Gastroesophageal sphincter (tissue), 3 donors: ENCODE data around the gene ADAM12.

Experiments used
- EP300 ChIP-seq: sonication (generic); formaldehyde crosslinking; IDR thresholded peaks from one replicate; pipeline ENCODE4 v1.6.1; 2017; ENCODE audit warnings: antibody characterized with exemption, mild to moderate bottlenecking
- POLR2A ChIP-seq, 2 donors: fragments of 450-650 bp; IDR thresholded peaks; one replicate each; pipeline ENCODE4 v1.6.1; 2017; ENCODE audit warnings: antibody characterized with exemption in 2 of 2, mild to moderate bottlenecking in 2 of 2, moderate library complexity in 1 of 2
- TF ChIP-seq, protein P1 (sequence below), 4 experiments: fragments of 200-600 bp in 2 of 4; fragments of 450-650 bp in 2 of 4; sonication (generic) in 1 of 4; IDR thresholded peaks; one replicate each; pipeline ENCODE4 v1.5.1; 2017 to 2019; ENCODE audit warnings: antibody characterized with exemption in 4 of 4, mild to moderate bottlenecking in 2 of 4, moderate library complexity in 2 of 4

DNA sequence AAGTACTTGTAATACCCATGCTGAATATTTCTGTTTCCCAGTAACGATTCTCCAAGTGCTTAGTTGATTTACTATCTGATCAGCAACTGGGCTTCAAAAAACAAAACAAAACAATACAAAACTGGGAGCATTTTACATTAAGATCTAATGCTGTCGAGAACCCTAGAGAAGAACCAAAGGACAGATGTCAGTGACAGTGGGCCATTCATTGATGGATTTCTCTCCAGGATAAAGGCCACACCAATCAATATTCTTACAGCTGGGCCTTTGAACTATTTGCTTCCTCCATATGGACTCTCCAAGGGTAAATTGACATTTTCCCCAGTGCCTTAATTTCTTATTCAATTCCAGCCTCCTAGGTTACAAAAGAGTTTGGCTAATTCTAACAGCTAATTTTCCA, 217.5 kb downstream of the ADAM12 start:
- no peak for TF ChIP-seq POLR2A (IDR thresholded peaks at IDR 0.05)
- TF ChIP-seq, protein P1, sequence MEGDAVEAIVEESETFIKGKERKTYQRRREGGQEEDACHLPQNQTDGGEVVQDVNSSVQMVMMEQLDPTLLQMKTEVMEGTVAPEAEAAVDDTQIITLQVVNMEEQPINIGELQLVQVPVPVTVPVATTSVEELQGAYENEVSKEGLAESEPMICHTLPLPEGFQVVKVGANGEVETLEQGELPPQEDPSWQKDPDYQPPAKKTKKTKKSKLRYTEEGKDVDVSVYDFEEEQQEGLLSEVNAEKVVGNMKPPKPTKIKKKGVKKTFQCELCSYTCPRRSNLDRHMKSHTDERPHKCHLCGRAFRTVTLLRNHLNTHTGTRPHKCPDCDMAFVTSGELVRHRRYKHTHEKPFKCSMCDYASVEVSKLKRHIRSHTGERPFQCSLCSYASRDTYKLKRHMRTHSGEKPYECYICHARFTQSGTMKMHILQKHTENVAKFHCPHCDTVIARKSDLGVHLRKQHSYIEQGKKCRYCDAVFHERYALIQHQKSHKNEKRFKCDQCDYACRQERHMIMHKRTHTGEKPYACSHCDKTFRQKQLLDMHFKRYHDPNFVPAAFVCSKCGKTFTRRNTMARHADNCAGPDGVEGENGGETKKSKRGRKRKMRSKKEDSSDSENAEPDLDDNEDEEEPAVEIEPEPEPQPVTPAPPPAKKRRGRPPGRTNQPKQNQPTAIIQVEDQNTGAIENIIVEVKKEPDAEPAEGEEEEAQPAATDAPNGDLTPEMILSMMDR (IDR thresholded peaks at IDR 0.05): no peak
- TF ChIP-seq EP300: no peak
